NB4 (cell line): ENCODE data around the gene CLEC4M.

Source experiments
- CTCF ChIP-seq: IDR thresholded peaks from one replicate; pipeline ENCODE4 v1.5.1; 2012; ENCODE audit warnings: low read depth, low read length
- POLR2A ChIP-seq: IDR thresholded peaks from 2 replicates; pipeline ENCODE4 v1.6.1; 2011; ENCODE audit warnings: mild to moderate bottlenecking; ENCODE audit not compliant: insufficient read length; ENCODE audit errors: extremely low read depth

- TF ChIP-seq CTCF (no peak), POLR2A (no peak)
Observed at GRCh38 chr19:7736148-7736547, 26.9 kb upstream of the CLEC4M start.
